ENCODE measurements around the gene MXD1.

GRCh38 chr2:69979902-69980807 is 65.2 kb downstream of the MXD1 start:
- TF ChIP-seq POLR2A (IDR thresholded peaks at IDR 0.05) (no peak), CTCF (IDR thresholded peaks at IDR 0.05) (no peak)
